Measurements from ENCODE around the gene PPP4R3A. TPM values are rescaled to one million over a fixed set of nuclear protein-coding genes. Genes with fewer than 3 reads are reported as not detected.

Gene PPP4R3A
- total RNA-seq, 1 experiment from 2014 or later, result 148 TPM

- no peak overlapping the region for H2AK5ac ChIP-seq (ENCODE audit: insufficient read length, low read length)
- no CpG with 5 or more reads among the region's 3 CpGs for WGBS (ENCODE audit: extremely low coverage, insufficient read length, low lambda C conversion rate)
Measured at GRCh38 chr14:91533623-91534022, 23.5 kb upstream of the PPP4R3A start.

More at GRCh38 chr14:91533623-91534022, 23.5 kb upstream of the PPP4R3A start:
- H3K23me2 ChIP-seq (ENCODE audit: insufficient read length, low read depth, low read length, poor library complexity, severe bottlenecking), result no peaks in the 10 kb centered on the region
- H2BK15ac ChIP-seq (ENCODE audit: low read depth, low read length), result no peak overlapping the region
- H4K5ac ChIP-seq (ENCODE audit: insufficient read length, low read depth, low read length), result no peak overlapping the region
- no peaks in the 10 kb centered on the region for H3K4me1 ChIP-seq (ENCODE audit: insufficient read depth, low read length)
- H3K9me3 Mint-ChIP-seq, result peaks cover 4 to 5% of the 10 kb centered on the region in 2 experiments; a peak in 4 of 5 replicates
- peaks cover 9% of the 10 kb centered on the region for H3K27me3 Mint-ChIP-seq (ENCODE audit: low read depth)
- H3K79me2 ChIP-seq (ENCODE audit: insufficient read depth, low read length), result no peaks in the 10 kb centered on the region
- H3K4ac ChIP-seq (ENCODE audit: low read depth, low read length), result no peak overlapping the region
- no peak overlapping the region for H3K23ac ChIP-seq (ENCODE audit: insufficient read length, low read depth, low read length)
- H3K14ac ChIP-seq (ENCODE audit: insufficient read depth, low read length), result no peak overlapping the region
- H3K27ac ChIP-seq (ENCODE audit: insufficient read length, low read depth, low read length), result no peak overlapping the region
- H3K56ac ChIP-seq (ENCODE audit: insufficient read length, low read depth, low read length), result no peak overlapping the region
- no peaks in the 10 kb centered on the region for H3K9me3 ChIP-seq (ENCODE audit: control insufficient read depth, low read depth, low read length)
- no peak overlapping the region for H3K27ac Mint-ChIP-seq
- H3K36me3 Mint-ChIP-seq (ENCODE audit: insufficient read depth in 1 of 3, low read depth in 3 of 3), result no peaks in the 10 kb centered on the region; a peak in 1 of 7 replicates
- H2BK120ac ChIP-seq (ENCODE audit: low read depth, low read length, poor library complexity, severe bottlenecking), result no peak overlapping the region
- no peak overlapping the region for H2AFZ ChIP-seq (ENCODE audit: low read length)
- H3K79me1 ChIP-seq (ENCODE audit: insufficient read depth, low read depth, low read length, poor library complexity, severe bottlenecking), result no peaks in the 10 kb centered on the region
- no peak overlapping the region for H4K8ac ChIP-seq (replicated peaks; ENCODE audit: insufficient read length, low read depth, low read length)
- no peaks in the 10 kb centered on the region for H4K20me1 ChIP-seq (ENCODE audit: control insufficient read depth, insufficient read depth, insufficient read length)
- H3K4me3 Mint-ChIP-seq, result no peak overlapping the region
- no peak overlapping the region for H3K4me2 ChIP-seq (ENCODE audit: insufficient read depth, insufficient read length, low read length)
- no peak for DNase-seq
- no peaks in the 10 kb centered on the region for H3K4me1 Mint-ChIP-seq
- H3K27me3 ChIP-seq (ENCODE audit: insufficient read depth, low read length), result no peaks in the 10 kb centered on the region
- no peak overlapping the region for H3K18ac ChIP-seq (ENCODE audit: insufficient read length, low read depth, low read length)
- H4K91ac ChIP-seq (ENCODE audit: insufficient read length, low read depth, low read length), result no peak overlapping the region
- no peak overlapping the region for H2BK20ac ChIP-seq (ENCODE audit: low read depth, low read length, poor library complexity, severe bottlenecking)
- no peak overlapping the region for H3T11ph ChIP-seq (ENCODE audit: low read length)
- no peak overlapping the region for H2BK12ac ChIP-seq (ENCODE audit: insufficient read length, low read depth, low read length)
- no peak overlapping the region for H2BK5ac ChIP-seq (ENCODE audit: insufficient read length, low read length)
- TF ChIP-seq CTCF (conservative IDR thresholded peaks at IDR 0.05), result no peak
- no peak overlapping the region for H3K9ac ChIP-seq (ENCODE audit: extremely low read depth, insufficient read length, low read length)
